Activated naive CD8-positive, alpha-beta T cell treated with anti-CD3 and anti-CD28 coated beads for 36 hours (primary cell): ENCODE data around the gene MRPL22. TPM values are rescaled to one million over a fixed set of nuclear protein-coding genes. Genes with fewer than 3 reads are reported as not detected.
"Not testable (repeated sequence)": the region's sequence is repeated elsewhere in the genome, so short reads cannot be mapped to it uniquely, and the experiment has no call there.

Experiments used
- DNase-seq: peaks from one replicate; pipeline ENCODE4 v3.0.0; 2021
- H3K27ac Mint-ChIP-seq: one replicate; pipeline ENCODE4 v1.8.0; 2022; ENCODE audit warnings: mild to moderate bottlenecking, moderate library complexity, mixed read lengths
- H3K27me3 Mint-ChIP-seq: one replicate; pipeline ENCODE4 v1.8.0; 2022; ENCODE audit warnings: mild to moderate bottlenecking, mixed read lengths
- H3K36me3 Mint-ChIP-seq: one replicate; pipeline ENCODE4 v1.8.0; 2021; ENCODE audit warnings: mild to moderate bottlenecking, mixed read lengths
- H3K4me1 Mint-ChIP-seq: one replicate; pipeline ENCODE4 v1.8.0; 2021; ENCODE audit warnings: mixed read lengths
- H3K4me3 Mint-ChIP-seq: one replicate; pipeline ENCODE4 v1.8.0; 2022; ENCODE audit warnings: mild to moderate bottlenecking, moderate library complexity, mixed read lengths
- H3K9me3 Mint-ChIP-seq: one replicate; pipeline ENCODE4 v1.8.0; 2022; ENCODE audit warnings: mixed read lengths
- total RNA-seq, 2 experiments: library from RNA; stranded (reverse); gene quantifications; one replicate each; pipeline ENCODE4 v1.2.3, GENCODE V29; 2021

Gene MRPL22
- 10 to 100 TPM; 75.3 to 91.0 TPM for total RNA-seq

- Mint-ChIP-seq H3K4me3 (peak within 1 kb of the TSS; percentile 98), H3K9me3 (no peaks in the 10 kb centered on the region), H3K4me1 (peaks cover 36% of the 10 kb centered on the region), H3K27me3 (no peaks in the 10 kb centered on the region), H3K27ac (peak within 1 kb of the TSS; percentile 92), H3K36me3 (peaks cover 9% of the 10 kb centered on the region)
- peak; percentile 92 for DNase-seq
Observed at GRCh38 chr5:154940772-154941620, at the start of gene MRPL22. Gene MRPL22 (plus strand): TSS chr5:154941073. CDS start chr5:154941111, 38 bp downstream.

DNA sequence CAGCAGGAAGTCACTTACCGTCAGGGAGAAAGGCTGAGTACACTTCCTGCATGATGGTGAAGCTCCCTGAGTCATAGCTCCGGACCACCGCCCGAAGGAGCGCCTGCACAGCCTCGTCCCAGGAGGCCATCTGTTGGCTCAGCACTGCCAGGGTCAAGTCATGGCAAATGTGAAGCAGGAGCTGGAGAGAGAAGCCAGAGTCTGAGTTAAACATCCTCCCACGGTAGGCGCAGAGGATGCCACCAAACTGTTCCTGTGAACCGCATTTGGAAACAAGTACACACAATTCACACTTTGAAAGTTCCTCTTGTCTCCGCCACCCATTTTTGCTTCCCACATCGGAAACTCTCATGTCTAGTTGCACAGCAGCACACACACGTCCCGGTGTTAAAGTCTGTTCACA is 48.5 kb upstream of the MRPL22 start:
- peaks cover 43% of the 10 kb centered on the region for H3K36me3 Mint-ChIP-seq
- no peak overlapping the region for H3K4me3 Mint-ChIP-seq
- H3K4me1 Mint-ChIP-seq, result no peaks in the 10 kb centered on the region
- H3K27ac Mint-ChIP-seq, result no peak overlapping the region
- no peak for DNase-seq
- H3K27me3 Mint-ChIP-seq, result no peaks in the 10 kb centered on the region
- H3K9me3 Mint-ChIP-seq, result peaks cover 7% of the 10 kb centered on the region

DNA sequence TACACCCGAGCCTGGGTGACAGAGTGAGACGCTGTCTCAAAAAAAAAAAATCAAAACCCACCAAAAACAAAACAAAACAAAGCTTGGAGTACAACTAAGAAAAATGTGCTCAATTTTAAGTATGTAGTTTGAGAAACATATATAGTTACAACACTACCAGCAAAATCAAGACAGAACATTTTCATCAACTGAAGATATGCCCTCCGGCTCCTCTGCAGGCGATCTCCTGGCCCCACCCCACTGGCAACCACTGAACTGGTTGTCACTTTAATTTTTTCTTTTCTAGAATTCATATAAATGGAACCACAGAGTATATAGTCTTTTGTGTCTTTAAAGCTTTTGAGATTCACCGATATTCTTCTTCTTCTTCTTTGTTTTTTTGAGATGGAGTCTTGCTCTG is 47.5 kb upstream of the MRPL22 start:
- Mint-ChIP-seq H3K27me3 (no peaks in the 10 kb centered on the region), H3K36me3 (peaks cover 36% of the 10 kb centered on the region), H3K4me1 (no peaks in the 10 kb centered on the region), H3K4me3 (no peak overlapping the region), H3K27ac (no peak overlapping the region), H3K9me3 (peaks cover under 1% of the 10 kb centered on the region)
- DNase-seq, result no peak

DNA sequence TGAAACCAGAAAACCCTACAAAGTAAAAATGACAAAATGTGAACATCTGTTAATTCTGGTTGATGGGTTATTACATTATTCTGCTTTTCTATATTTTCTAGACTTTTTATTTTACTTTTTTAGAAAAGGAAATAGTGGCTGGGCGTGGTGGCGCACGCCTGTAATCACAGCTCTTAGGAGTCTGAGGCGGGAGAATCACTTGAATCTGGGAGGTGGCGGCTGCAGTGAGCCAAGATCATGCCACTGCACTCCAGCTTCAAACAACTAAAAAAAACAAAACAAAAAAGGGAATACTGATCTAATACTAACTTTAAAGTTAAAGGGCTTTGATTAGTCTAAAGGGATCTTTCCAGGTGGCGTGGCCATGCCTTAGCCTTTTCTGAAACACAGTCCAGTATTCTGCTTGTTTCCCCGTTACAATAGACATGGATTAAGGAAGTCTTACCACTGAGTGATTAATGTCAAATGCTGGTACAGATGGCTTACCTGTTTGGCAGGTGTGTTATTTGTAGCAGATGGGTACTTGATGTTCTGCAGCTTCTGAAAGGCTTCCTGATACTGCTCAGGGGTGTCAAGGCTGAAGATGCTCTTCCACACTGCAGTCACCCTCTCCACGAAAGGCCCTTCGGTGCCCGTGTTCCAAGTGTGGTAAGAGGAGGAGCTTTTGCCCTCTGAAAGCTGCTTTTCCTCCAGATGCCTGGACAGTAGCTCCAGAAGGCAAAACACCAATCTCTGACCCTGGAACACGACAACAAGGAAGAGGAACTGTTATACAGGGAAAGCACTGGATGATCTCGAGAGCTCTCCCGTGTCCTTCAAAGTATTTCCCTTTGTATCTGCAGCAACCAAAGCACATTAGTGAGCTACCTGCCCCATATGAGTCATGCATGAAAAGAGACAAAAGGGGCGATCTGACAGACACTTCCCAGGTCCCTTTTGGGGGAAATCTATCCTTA is 45.0 kb upstream of the MRPL22 start:
- Mint-ChIP-seq H3K9me3 (no peaks in the 10 kb centered on the region), H3K27me3 (no peaks in the 10 kb centered on the region), H3K4me1 (no peaks in the 10 kb centered on the region), H3K27ac (no peak overlapping the region), H3K36me3 (peaks cover 22% of the 10 kb centered on the region), H3K4me3 (no peak overlapping the region)
- DNase-seq, result no peak

DNA sequence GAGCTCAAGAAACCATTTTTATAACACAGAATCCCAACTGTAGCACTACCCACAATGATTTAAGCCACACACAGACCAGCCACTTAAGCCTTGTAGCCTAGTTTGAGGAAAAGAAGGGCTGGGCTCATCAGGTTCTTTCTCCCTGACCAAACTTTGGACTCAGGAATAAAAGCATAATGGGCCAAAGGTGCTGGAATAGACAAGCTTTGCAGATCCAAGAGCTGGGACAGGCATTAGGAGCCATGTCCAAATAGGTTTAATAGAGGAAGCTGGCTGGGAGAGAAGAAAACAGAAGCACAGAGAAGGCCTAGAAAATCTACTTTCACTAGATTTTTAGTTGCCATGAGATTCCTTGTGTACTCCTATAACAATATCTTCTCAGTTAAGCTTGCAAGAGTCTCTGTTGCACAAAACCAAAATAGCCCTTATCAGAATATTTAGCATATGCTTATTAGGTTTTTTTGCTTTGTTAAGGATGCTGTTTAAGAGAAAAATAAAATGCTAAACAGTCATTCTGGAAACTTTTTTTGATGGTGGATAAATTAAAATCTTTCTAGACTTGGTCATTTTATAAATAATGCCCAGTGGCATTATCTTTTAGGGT is 44.2 kb upstream of the MRPL22 start:
- Mint-ChIP-seq H3K27ac (no peak overlapping the region), H3K9me3 (no peaks in the 10 kb centered on the region), H3K4me3 (no peak overlapping the region), H3K4me1 (no peaks in the 10 kb centered on the region), H3K36me3 (peaks cover 17% of the 10 kb centered on the region), H3K27me3 (no peaks in the 10 kb centered on the region)
- DNase-seq, result no peak

GRCh38 chr5:154898210-154898609 is 42.7 kb upstream of the MRPL22 start:
- Mint-ChIP-seq H3K27me3 (no peaks in the 10 kb centered on the region), H3K36me3 (peaks cover 19% of the 10 kb centered on the region), H3K9me3 (no peaks in the 10 kb centered on the region), H3K27ac (no peak overlapping the region), H3K4me3 (no peak overlapping the region), H3K4me1 (no peaks in the 10 kb centered on the region)
- DNase-seq, result no peak

DNA sequence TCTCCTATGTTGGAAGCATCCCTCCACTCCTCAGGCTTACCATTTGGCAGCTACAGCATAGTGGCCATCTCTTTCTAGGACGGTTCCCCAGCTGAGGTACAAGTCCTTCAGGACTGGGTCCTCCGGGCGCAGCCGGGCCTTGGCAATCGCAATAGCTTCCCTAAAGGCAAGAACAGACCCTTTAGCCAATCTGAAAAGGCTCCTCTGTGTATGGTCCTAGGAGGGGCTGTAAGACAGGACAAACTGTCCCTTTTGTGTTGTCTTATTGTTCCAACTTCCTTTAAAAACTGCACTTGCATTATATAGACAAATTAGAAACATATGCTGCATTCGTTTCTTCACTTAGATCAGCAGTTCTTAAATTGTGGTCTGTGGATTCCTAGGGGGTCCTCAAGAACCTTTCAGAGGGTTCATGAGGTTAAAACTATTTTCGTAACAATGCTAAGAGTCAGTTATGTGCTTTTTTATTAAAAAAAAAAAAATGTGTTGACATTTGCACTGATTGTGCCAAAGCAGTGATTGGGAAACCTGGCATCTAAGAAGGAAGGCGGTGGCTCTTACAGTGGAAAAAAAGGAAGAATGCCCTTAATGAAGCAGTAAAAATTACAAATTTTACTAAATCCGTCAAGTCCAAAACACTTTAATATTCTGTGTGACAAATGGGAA is 41.6 kb upstream of the MRPL22 start:
- H3K4me1 Mint-ChIP-seq, result no peaks in the 10 kb centered on the region
- H3K9me3 Mint-ChIP-seq, result no peaks in the 10 kb centered on the region
- no peak overlapping the region for H3K27ac Mint-ChIP-seq
- H3K4me3 Mint-ChIP-seq, result no peak overlapping the region
- peaks cover 16% of the 10 kb centered on the region for H3K36me3 Mint-ChIP-seq
- H3K27me3 Mint-ChIP-seq, result no peaks in the 10 kb centered on the region
- DNase-seq, result no peak

DNA sequence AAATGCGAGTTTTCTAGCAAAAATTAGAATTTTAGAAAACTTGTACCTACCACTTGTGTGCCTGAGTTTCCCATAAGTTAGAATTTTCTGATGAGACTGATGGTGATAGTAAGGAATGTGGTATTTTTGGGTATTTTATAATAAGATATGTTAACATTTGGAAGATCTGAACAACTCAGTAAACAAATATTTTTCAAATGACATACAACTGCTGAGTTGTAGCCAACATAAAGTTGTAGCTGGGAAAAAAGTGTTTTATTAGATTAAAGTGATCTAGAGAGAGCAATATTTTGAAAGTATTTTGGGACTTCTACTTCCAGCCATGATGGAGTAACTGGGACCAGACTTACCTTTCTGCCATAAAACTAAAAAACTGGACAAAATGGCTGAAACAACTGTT is 40.8 kb upstream of the MRPL22 start:
- no peak overlapping the region for H3K27ac Mint-ChIP-seq

GRCh38 chr5:154901276-154901675 is 39.6 kb upstream of the MRPL22 start:
- no peak overlapping the region for H3K27ac Mint-ChIP-seq
- H3K27me3 Mint-ChIP-seq, result no peaks in the 10 kb centered on the region
- DNase-seq, result no peak
- no peaks in the 10 kb centered on the region for H3K4me1 Mint-ChIP-seq
- H3K36me3 Mint-ChIP-seq, result peaks cover 16% of the 10 kb centered on the region
- H3K9me3 Mint-ChIP-seq, result no peaks in the 10 kb centered on the region
- no peak overlapping the region for H3K4me3 Mint-ChIP-seq

More for the DNA sequence above, 40.8 kb upstream of the MRPL22 start:
- peaks cover 16% of the 10 kb centered on the region for H3K36me3 Mint-ChIP-seq
- no peak overlapping the region for H3K4me3 Mint-ChIP-seq
- no peak for DNase-seq
- H3K4me1 Mint-ChIP-seq, result no peaks in the 10 kb centered on the region
- H3K27me3 Mint-ChIP-seq, result no peaks in the 10 kb centered on the region
- H3K9me3 Mint-ChIP-seq, result no peaks in the 10 kb centered on the region

DNA sequence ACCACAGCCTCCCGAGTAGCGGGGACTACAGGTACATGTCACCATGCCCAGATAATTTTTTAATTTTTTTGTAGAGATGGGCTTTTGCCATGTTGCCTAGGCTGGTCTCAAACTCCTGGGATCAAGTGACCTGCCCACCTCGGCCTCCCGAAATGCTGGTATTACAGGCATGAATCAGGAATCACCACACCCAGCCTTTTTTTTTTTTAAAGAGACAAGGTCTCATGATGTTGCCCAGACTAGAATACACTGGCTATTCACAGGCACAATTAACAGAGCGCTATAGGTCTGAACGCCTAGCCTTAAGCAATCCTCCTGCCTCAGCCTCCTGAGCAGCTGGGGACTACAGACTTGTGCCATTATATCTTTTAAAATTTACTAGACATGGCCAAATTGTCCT is 39.0 kb upstream of the MRPL22 start:
- no peaks in the 10 kb centered on the region for H3K9me3 Mint-ChIP-seq
- no peak overlapping the region for H3K27ac Mint-ChIP-seq
- peaks cover 16% of the 10 kb centered on the region for H3K36me3 Mint-ChIP-seq
- no peaks in the 10 kb centered on the region for H3K4me1 Mint-ChIP-seq
- no peak overlapping the region for H3K4me3 Mint-ChIP-seq
- no peak for DNase-seq
- H3K27me3 Mint-ChIP-seq, result no peaks in the 10 kb centered on the region

GRCh38 chr5:154905601-154906000 is 35.3 kb upstream of the MRPL22 start:
- DNase-seq, H3K27ac Mint-ChIP-seq, H3K4me1 Mint-ChIP-seq, H3K4me3 Mint-ChIP-seq, H3K9me3 Mint-ChIP-seq, H3K27me3 Mint-ChIP-seq: not testable (repeated sequence)
- peaks cover 14% of the 10 kb centered on the region for H3K36me3 Mint-ChIP-seq

GRCh38 chr5:154916874-154917273 is 24.0 kb upstream of the MRPL22 start:
- peaks cover 21% of the 10 kb centered on the region for H3K36me3 Mint-ChIP-seq
- no peak overlapping the region for H3K4me3 Mint-ChIP-seq
- DNase-seq, result no peak
- H3K27me3 Mint-ChIP-seq, result no peaks in the 10 kb centered on the region
- H3K4me1 Mint-ChIP-seq, result no peaks in the 10 kb centered on the region
- no peaks in the 10 kb centered on the region for H3K9me3 Mint-ChIP-seq
- H3K27ac Mint-ChIP-seq, result no peak overlapping the region

GRCh38 chr5:154917757-154918156 is 23.1 kb upstream of the MRPL22 start:
- Mint-ChIP-seq H3K4me3 (no peak overlapping the region), H3K4me1 (no peaks in the 10 kb centered on the region), H3K9me3 (no peaks in the 10 kb centered on the region), H3K27ac (no peak overlapping the region), H3K27me3 (no peaks in the 10 kb centered on the region), H3K36me3 (peaks cover 18% of the 10 kb centered on the region)
- DNase-seq, result no peak

DNA sequence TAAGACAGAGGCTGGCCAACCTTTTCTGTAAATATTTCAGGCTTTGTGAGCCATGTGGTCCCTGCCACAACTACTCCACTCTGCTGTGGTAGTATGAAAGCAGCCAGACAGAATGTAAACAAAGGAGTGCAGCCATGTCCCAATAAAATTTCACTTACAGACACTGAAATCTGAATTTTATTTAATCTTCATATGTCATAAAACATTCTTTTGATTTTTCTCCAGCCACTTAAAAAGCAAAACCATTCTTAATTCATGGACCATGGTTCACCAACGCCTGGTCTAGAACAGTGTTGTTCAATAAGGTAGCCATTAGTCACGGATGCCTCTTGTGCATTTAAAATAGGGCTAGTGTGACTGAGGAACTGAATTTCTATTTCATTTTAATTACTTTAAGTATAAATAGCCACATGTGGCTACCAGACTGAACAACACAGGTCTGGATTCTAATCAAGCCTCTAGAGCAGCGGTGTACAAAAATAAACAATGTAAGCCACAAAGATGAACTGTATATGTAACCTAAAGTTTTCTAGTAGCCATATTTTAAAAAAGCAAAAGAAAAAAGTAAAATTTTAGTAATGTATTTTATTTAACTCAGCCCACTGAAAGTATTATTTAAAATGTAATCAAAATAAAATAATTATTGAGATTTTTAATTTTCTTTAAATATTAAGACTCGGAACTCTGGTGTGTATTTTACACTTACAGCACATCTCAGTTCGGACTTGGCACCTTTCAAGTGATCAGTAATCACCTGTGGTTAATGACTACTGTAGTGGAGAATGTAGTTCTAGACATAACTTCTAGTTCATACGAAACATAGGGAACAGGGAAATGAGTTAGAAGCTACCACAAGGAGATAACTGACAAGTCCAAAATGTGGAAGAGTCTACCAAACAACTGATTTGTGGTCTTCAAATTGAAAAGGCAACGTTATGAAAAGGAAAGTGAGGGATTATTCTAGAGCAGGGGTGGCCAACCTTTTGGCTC is 17.1 kb upstream of the MRPL22 start:
- H3K9me3 Mint-ChIP-seq, result no peaks in the 10 kb centered on the region
- no peak overlapping the region for H3K27ac Mint-ChIP-seq
- no peak overlapping the region for H3K4me3 Mint-ChIP-seq
- H3K4me1 Mint-ChIP-seq, result no peaks in the 10 kb centered on the region
- no peaks in the 10 kb centered on the region for H3K27me3 Mint-ChIP-seq
- peaks cover 26% of the 10 kb centered on the region for H3K36me3 Mint-ChIP-seq
- DNase-seq, result no peak
